HG03442 (cell line): ENCODE measurements around the gene MXRA7.
"Not testable (repeated sequence)": the region's sequence is repeated elsewhere in the genome, so short reads cannot be mapped to it uniquely, and the experiment has no call there.

Experiments
- ATAC-seq: cut with Tn5 transposase; IDR thresholded peaks from one replicate; pipeline ENCODE4 v1.9.1; 2021; ENCODE audit warnings: mild to moderate bottlenecking, moderate library complexity; ENCODE audit not compliant: unreplicated experiment

Gene MXRA7

GRCh38 chr17:76646712-76647111, 64.1 kb downstream of the MXRA7 start:
- no peak for ATAC-seq

GRCh38 chr17:76645481-76645880, 65.3 kb downstream of the MXRA7 start:
- no peak for ATAC-seq

GRCh38 chr17:76644995-76645394, 65.8 kb downstream of the MXRA7 start:
- ATAC-seq, result no peak

GRCh38 chr17:76643553-76644148, 67.1 kb downstream of the MXRA7 start, which contains the start of gene ST6GALNAC1:
Gene ST6GALNAC1, minus strand, starts transcription at chr17:76643757. Its CDS starts 119 bp downstream, at chr17:76643638.
- ATAC-seq, result no peak

GRCh38 chr17:76642994-76643393, 67.8 kb downstream of the MXRA7 start:
- no peak for ATAC-seq

- no peak for ATAC-seq
Measured at GRCh38 chr17:76642032-76642561, 68.7 kb downstream of the MXRA7 start.

GRCh38 chr17:76641501-76641900, 69.3 kb downstream of the MXRA7 start:
- ATAC-seq, result no peak

- ATAC-seq, result no peak
Measured at GRCh38 chr17:76640550-76641380, 70.0 kb downstream of the MXRA7 start.

GRCh38 chr17:76638263-76638662, 72.5 kb downstream of the MXRA7 start:
- ATAC-seq, result no peak

GRCh38 chr17:76636486-76637206, 74.1 kb downstream of the MXRA7 start:
- ATAC-seq, result not testable (repeated sequence)

GRCh38 chr17:76635659-76636360, 75.0 kb downstream of the MXRA7 start:
- ATAC-seq, result no peak

- no peak for ATAC-seq
Measured at GRCh38 chr17:76635039-76635438, 75.7 kb downstream of the MXRA7 start.

- ATAC-seq, result no peak
Measured at GRCh38 chr17:76633628-76634328, 77.0 kb downstream of the MXRA7 start.

- ATAC-seq, result no peak
Measured at GRCh38 chr17:76631821-76632565, 78.8 kb downstream of the MXRA7 start.

- no peak for ATAC-seq
Measured at GRCh38 chr17:76630151-76630550, 80.6 kb downstream of the MXRA7 start.
